DLD1 (cell line): ENCODE measurements around the gene RALBP1.

ENCODE experiments used
- in situ Hi-C: cut with HindIII; loops from 2 replicates; pipeline ENCODE4 v1.10.0; 2017; ENCODE audit warnings: low sequenced_read_pairs

The RALBP1 gene

DNA sequence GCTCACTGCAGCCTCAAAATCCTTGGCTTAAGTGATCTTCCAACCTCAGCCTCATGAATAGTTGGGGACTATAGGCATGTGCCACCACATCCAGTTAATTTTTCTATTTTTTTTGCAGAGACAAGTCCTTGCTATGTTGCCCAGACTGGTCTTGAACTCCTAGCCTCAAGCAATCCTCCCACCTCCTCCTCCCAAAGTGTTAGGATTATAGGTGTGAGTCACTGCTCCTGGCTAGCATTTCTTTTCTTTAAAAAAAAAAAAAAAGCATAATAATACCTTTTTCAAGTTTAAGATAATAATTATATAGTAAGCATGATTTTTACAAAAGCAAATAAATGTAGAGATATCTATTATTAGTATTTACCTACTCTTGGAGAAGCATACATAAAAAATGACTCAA, 103.0 kb downstream of the RALBP1 start:
- in situ Hi-C loops, result no loop called here

DNA sequence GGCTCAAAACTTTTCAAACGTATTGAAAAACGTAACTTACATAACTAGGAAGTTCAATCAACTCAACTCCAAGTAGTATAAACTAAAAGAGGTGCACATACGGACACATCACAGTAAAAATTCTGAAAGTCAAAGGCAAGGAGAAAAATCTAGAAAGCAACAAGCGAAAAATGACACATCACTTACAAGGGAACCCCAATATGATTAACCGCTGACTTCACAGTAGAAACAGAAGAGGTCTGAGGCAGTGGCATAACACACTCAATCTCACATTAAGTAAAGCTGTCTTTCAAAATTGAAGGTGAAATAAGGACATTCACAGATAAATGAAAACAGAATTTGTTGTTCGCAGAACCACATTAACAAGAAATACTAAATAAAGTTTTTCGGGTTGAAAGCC, 106.4 kb downstream of the RALBP1 start:
- in situ Hi-C loops, result no loop called here

DNA sequence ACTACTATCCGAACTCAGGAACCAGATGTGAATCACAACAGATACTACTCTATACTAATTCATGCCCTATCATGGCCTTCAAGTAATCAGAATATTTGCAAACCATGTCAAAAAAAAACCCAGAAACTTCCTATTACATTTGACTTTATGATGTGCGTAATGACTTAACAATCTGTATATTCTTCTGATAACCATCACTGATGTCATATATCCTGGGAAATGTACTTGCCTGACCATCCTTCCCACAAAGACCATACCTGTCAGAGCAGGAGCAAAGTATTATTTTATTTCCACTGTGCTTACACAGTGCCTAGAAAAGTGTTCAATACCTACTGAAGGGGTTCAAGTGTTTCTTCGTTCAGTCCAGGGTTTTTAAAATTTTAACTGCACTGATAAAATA, 111.5 kb downstream of the RALBP1 start:
- in situ Hi-C loops, result no loop called here
